GM19452 (cell line): ENCODE measurements around the gene RBM19.

Experiments used
- ATAC-seq: cut with Tn5 transposase; IDR thresholded peaks from one replicate; pipeline ENCODE4 v1.9.1; 2021; ENCODE audit not compliant: unreplicated experiment

Gene RBM19

DNA sequence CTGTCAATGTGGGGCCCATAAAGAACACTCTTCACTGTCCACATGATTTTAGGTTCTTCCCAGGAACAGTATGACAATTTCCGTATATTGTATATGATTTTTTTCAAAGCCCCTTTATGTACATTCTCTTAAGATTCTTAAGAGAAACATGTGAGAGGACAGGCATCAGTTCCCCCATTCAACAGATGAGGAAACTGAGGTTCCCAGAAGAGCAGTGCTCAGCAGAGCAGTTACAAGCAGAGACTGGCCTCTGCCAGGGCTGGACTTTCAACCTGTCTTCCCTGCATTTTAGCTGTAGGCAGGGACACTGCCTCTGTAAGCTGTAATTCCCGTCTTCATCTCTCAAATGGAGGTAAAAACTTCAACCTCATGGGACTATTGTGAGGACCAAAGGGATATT, 77.7 kb downstream of the RBM19 start:
- no peak for ATAC-seq

DNA sequence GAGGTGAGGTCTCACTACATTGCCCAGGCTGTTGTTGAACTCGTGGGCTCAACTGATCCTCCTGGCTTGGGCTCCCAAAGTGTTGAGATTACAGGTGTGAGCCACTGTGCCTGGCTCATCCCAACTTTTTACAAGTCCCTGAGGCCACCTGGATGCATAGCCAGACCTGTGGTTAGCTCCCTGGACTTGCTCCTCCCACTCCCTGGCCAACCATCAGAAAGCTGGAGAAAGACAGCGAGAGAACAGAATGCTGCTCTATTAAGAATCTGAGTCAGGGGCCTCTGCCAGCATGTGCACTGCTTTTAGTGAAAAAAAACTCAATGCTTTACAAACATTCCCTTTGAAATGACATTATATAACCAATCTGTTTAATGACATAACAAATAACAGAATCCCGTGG, 78.2 kb downstream of the RBM19 start:
- no peak for ATAC-seq

DNA sequence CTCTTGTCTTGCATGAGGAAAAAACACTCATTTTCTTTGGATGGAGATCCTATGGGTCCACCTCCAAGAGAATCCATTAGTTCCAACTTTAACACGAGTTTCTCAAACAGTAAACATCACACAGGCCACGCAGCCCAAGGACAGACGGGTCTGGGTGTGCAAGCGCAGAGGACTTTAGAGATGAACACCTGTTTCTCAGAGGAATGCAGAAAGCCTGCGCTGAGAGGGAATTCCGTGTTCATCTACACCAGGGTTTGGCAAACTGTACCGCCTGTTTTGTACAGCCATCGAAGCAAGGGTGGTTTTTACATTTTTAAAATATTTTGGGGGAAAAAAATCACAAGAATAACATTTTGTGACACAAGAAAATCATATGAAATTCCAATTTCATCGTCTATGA, 79.4 kb downstream of the RBM19 start:
- ATAC-seq, result no peak

DNA sequence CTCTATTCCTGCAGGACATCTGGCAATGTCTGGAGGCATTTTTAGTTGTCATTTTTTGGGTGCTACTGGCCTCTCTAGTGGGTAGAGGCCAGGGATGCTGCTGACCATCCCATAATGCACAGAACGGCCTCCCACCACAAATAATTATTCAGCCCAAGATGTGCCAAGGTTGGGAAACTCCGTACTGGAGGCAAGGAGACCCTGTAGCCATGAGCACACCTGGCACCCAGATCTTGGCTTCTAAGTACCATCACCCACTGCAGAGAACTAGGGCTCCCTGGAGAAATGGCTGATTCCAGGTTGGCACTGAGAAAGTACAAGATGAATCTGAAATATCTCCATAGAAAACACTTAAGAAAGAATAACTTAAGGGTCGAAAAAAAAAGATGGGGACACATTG, 81.7 kb downstream of the RBM19 start:
- no peak for ATAC-seq

DNA sequence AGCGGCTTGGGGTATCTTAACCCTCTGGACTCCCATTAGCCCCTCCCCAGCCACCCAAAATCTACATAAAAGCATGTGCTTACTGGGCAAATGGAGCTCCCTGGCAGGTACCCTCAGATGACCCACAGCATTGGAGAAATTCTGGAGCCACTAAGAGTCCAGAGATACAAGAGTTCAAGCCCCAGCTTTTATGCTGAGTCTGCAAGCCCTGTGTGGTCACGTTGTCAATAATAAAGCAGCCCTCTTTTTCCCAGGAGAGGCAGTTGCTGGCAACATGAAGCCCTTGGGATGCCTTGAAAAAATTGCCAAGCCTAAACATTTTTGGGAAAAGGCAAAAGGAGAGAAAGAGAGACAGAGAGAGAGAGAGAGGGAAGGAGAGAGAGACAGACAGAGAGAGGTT, 83.4 kb downstream of the RBM19 start:
- ATAC-seq, result no peak

DNA sequence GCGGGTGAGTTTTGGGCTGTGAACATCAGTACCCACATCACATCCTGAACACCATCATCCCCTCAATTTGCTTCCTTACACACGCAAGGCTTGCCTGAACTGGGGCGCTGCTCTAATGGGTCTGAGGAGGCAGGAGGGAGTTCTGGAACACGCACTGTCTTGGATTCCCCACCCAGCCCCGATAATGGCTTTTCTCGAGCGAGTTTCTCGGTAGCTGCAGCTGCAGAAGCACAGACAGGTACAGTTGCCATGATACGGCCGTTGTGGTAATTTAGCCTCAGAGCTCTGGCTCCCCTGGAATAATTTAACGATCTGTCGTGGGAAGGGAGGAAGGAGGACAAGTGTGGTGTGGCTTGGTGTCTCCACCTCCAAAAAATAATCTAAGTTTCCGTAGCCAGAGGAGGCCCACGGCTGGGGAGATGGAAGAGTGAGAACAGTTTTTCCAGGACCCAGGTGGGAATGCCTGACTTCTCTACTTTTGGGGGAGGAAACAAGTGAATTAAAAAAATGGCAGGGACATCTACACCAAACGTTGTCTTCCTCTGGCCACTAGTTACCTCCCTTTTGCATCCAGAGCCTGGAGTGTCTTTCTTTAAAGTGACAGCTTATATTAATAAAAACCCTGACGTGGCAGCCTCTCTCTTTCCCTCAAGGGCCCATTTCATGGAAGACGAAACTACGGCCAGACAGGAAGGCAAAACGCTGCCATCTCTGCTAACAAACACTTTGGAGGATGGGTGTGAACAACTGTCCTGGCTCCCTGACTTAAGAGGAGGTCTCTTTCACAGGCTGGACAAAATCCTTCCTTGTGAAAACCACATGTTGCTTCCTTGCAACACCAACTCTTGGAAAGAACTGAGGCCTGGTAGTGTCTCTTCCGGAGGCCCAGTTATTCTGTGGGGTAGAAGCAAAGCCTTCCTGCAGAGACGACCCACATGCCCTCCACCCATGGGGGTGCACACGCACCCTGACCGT, 84.8 kb downstream of the RBM19 start:
- no peak for ATAC-seq

DNA sequence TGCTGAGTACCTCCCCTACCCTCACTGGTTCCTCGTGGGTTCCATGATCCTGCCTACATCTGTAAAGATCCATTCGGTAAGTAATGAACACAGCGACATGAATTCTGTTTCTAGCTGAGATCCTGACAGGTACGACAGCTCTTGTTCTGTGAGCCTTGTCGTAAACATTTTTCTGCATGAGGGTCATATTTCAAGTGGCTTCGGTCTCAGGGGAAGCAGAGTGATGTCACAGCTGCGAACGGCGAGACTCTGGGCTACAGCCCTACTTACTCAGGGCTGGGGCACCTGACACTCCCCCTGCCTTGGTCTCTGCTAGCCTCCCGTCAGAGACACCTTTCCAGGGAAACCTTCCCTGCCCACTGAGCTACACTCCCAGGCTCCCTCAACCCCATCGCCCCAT, 85.8 kb downstream of the RBM19 start:
- ATAC-seq, result no peak

DNA sequence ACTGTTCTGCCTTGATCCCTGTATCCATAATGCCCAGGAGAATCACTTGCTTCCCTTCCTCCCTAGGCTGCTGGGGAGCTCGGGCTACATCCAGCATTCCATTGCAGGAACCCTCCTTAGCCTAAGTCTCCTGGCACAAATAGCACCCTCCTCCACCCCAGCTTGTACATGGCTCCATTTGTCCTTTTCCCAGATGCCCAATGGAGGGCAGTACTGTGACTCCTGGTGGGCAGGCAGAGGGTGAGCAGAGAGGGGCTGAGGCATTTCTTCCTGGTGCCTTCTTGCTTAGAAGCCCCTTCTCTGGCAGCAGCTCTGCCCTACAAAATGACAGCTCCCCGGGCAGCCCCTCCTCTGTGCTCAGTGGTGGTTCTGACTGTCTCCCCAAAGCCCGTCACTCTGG, 86.5 kb downstream of the RBM19 start:
- ATAC-seq, result no peak

DNA sequence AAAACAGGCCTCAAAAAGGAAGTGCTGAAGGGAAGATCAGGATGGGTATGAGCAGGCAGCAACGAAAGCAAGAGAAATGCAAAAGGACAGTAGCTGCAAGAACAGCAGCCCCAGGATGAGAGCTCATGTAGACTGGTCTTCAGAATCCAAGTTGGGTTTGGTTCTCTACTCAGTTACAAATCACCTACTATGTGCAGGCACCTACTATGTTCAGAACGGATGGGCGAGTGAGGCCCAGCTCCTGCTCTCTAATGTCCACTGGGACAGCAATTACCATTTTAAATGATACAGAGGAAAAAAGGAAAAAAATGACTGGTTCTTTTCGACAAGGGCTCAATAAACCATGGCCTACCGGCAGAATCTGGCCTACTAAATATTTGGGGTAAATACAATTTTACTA, 88.5 kb downstream of the RBM19 start:
- no peak for ATAC-seq

DNA sequence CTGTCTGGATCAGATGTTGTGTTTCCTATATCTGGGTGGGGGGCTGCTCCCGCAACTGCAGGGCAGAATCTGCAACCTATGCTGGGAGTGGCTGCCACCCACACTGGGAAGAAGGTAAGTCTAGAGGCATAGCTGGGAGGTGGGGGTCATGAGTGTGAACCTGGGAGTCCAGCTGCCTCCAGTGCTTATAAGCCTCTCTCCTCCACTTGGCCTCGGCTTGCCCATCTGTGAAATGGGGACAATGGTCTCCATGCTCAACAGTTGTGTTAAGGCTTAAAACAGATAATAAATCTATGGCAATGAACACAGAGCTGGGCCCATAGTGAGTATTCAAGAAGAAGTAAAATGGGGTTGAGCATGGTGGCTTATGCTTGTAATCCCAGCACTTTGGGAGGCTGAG, 90.0 kb downstream of the RBM19 start:
- no peak for ATAC-seq

DNA sequence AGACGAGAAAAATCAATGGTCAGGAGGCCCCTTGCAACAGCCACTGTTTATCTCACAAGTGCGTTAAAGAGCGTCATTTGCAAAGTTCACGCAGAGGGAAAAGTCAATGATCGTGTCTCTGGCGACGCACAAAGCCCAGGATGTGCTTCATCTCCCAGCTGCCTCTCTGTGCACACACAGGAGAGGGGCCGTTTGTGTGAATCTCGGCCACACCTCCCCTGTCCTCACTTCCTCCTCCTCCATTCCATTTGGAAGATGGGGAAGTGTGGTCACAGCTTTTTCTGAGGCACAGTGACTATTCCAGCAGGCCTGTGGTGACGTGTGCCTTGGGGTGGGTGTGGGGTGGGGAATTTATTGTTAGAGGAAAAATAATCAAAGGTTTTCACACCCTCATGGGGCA, 90.4 kb downstream of the RBM19 start:
- ATAC-seq, result no peak

DNA sequence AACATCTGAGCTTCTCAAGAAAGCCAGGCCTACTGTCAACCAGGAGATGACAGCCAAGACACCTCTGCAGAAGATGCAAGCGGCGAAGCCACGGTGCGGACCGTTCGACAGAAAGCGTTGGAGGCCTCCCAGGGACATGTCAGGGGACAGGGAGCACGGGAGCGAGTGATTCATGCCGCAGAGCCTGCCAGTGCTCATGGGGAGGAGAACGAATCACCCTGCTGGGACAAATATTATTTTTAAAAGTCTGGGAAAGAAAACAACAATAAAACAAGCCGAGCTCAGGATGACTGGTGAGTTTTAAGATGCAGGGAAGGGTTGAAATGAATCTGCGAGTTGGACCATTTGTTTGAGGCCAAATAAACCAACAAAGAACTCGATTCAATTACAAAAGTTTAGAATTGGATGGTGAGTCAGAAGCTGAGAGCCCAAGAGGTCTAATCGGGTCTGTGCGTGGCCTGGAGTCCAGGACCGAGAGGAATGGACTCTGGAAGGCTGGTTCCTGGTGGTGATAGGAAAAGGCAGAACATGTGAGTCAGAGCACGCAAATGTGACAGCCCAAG, 91.0 kb downstream of the RBM19 start:
- no peak for ATAC-seq

DNA sequence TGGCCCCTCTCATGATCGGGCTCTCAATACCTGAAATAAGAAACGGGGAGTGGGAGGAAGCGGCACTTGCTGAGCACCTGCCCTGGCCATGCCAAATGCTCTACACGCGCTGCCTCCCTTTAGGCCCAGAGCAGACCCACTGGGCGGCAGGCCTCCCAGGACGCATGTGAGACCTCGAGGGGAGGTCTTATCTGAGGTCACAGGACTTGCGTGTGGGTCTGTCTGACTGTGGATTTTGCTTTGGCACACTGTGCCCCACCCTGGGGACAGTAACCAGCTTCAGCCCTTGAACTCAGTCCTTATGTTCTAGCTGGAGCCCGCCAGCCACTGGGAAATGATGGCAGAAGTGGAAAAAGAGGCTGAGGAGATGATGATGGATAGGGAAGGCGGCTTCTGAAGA, 91.8 kb downstream of the RBM19 start:
- ATAC-seq, result no peak

DNA sequence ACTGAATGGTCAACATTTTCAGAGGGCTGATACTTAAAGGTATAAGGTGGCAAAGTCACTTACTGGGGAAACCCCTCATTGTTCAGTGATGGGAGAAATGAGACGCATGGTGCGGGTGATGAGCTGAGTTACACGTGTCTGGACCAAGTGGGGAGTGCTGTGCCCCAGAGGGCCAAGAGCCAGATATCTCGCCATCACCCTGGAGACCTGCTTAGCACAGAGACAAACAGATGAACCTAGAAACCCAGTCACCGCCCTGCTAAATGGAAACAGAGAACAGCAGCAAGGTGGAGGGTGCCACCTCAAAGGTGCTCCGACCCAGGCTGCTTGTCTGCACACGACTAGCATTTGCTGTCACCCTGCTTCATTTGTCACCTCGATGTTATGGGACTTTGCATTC, 92.4 kb downstream of the RBM19 start:
- ATAC-seq, result no peak

DNA sequence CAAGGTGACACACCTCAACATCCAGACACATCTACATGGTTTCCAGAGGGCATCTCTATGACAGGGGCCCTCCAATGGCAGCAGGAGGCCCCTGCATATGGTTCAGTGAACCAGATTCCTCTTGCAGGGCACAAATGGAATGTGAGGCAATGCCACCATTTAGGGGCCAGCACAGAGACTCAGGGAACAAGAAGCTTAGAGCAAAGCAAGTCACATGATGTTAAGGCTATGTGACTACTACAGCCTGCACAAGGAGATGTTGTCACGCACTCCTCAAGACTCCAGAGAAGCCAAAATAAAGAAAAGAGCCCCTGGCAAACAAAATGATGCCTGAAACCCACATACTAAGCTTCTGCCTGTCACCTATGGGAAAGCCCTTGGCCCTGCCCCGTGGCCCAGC, 95.2 kb downstream of the RBM19 start:
- ATAC-seq, result no peak

DNA sequence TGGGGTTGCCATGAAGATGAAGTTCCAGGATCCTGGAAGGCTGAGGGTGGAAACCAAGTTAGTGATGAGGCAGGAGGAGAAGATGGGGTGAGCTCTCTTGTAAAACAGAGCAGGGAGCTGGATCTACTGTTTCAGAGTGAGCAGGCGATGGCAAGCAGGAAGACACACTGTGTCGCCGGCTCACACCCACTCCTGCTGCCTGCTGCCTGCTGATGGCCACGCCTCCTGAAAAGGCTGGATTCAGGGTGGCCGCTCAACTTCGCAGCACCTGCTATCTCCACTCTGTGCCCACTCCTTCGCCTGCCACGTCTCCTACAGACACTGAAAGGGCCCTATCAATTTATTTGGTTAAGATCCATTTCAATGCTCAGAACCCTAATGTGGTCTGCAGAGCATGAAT, 96.1 kb downstream of the RBM19 start:
- no peak for ATAC-seq

DNA sequence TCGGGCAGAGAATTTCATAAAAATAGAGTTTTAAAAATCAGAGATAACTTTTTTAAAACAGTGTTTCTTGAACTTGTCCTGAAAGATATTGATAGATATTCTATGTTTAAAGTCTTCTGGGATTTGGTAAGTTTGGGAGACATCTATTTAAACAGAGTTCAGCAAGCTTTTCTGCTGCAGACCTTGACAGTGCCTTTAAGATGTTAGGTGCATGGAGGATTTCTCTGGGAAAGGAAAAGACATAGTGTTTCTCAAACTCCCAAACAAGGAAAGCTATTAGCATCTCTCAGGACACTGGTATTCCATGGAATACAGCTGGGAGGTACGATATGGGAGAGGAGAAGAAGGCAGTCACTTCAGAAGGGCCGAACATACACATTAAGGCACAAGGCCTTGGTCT, 97.8 kb downstream of the RBM19 start:
- no peak for ATAC-seq

DNA sequence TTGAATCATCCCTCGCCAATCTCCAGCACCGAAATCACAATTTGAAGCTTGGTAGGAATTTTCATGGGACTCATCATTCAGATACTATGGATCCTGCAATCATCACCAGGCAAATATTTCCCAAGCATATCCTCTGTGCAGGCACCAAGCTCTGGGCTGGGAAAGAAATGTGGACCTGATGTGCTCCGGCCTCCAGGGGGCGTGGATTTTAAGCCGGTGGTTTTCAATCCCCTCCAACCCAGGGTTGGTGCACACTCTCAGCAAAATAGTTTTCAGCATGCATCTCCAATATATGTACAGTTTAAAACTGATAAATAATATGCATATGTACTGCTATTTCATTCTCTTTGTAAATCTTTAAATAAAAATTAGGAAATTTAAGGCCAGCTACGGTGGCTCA, 98.9 kb downstream of the RBM19 start:
- ATAC-seq, result no peak

DNA sequence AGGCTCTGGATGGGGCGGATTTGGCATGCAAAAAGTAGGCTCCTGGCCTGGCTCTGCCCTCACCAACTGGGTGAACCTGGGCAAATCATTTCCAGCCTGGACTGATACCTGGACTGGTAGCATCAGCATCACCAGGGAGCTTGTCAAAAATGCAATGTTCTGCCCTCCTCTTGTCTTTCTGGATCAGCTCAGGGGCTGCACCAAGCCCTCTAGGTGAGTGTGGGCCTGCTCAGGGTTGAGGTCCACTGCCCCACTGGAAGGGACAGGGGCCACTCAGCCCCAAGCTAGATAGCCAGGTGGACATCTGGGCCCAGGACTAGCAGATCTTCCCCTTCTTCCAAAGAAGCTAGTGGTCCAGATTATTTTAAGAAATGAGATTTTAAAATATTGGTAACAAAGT, 99.6 kb downstream of the RBM19 start:
- no peak for ATAC-seq

DNA sequence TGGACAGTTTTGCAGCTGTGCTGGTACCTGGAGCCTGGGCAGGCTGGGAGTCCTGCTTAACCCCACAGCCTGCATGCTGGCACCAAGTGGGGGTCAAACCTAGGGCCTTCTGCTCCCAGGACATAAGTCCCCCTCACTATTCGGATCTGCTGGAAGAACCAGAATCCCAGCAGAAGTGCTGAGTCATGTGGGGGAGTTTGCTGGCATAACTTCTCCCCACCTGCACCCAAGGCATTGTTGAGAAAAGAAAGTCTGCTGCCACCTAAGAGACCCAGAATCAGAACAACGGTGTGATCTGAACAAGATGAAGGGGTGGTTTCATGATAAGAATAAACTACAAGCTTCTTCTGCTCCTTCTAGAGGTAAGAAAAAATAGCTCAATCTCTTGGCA, 102.7 kb downstream of the RBM19 start:
- ATAC-seq, result no peak

DNA sequence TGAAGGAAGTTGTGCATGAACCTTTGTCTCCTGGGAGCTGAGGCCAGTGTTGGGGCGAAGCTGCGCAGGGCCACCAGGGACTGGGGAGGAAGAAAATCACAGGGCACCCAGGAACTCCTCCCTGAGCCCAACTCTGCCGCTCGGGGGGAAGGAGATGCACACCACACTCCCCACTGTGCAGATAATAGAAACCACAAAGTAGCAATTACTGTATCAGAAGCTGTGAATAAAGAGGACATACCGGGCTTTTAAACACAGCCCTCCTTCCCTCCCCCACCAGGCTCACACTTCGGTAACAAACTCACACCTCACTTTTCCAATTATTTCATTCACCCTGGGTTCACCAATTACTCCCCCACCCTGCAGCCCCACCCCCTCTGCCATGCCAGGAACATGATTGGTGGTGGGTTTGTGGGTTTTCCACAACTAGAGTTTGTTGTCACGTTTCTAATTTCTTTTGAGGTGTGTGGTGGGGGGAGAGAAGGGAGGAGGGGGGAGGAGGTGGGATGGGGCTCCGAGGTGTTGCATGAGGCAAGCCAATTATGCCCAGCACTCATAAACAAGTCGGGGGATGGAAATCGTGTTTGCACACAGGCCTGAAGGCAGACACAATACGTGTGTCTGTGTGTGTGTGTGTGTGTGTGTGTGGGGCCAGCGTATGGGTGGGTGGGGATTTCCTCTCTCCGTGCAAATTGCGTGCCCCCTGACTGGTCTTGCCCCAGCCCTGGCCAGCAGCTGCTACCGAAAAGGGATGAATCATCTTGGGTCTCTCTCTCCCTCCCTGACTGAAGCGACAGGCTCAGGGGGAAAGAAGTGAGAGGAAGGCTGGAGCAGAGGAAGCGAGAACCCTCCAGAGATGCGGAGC, 103.3 kb downstream of the RBM19 start:
- ATAC-seq, result no peak
